ENCODE results near the gene UTS2R.

The UTS2R gene

GRCh38 chr17:82367724-82368524 lies 3.6 kb upstream of the UTS2R start (continued):
- no peak for TF ChIP-seq ZNF202 (tag by site-specific recombination; IDR thresholded peaks at IDR 0.05; ENCODE audit: borderline replicate concordance)
- no peak; the same call in 1 of the 2 replicates for TF ChIP-seq PATZ1 (tag by site-specific recombination; IDR thresholded peaks at IDR 0.05)
- no peak; the same call in 1 of the 2 replicates for TF ChIP-seq KLF1 (tag by site-specific recombination; IDR thresholded peaks at IDR 0.05)
- TF ChIP-seq ZNF302 (tag by site-specific recombination; IDR thresholded peaks at IDR 0.05; ENCODE audit: low read depth) = no peak
- TF ChIP-seq OSR2 (tag by site-specific recombination; IDR thresholded peaks at IDR 0.05) = no peak
- no peak for TF ChIP-seq HOXD13 (CRISPR knock-in tag; IDR thresholded peaks at IDR 0.05; ENCODE audit: borderline replicate concordance)
- no peak for TF ChIP-seq ZIC2 (tag by site-specific recombination; IDR thresholded peaks at IDR 0.05)
- no peak for TF ChIP-seq ZNF548 (tag by site-specific recombination; IDR thresholded peaks at IDR 0.05)
- no peak for TF ChIP-seq ZNF654 (tag by site-specific recombination; IDR thresholded peaks at IDR 0.05; ENCODE audit: low read depth)
- no peak for TF ChIP-seq GLI4 (tag by site-specific recombination; IDR thresholded peaks at IDR 0.05)
- peak; percentile 31 for TF ChIP-seq ZNF518A (tag by site-specific recombination; conservative IDR thresholded peaks at IDR 0.05; ENCODE audit: low read depth)
- no peak for TF ChIP-seq MZF1 (tag by site-specific recombination; IDR thresholded peaks at IDR 0.05; ENCODE audit: borderline replicate concordance)
- TF ChIP-seq ZBTB21 (tag by site-specific recombination; IDR thresholded peaks at IDR 0.05) = no peak
- no peak for TF ChIP-seq ZNF335 (tag by site-specific recombination; conservative IDR thresholded peaks at IDR 0.05)
- no peak for TF ChIP-seq OVOL3 (tag by site-specific recombination; IDR thresholded peaks at IDR 0.05)
- no peak for TF ChIP-seq ZNF239 (tag by site-specific recombination; IDR thresholded peaks at IDR 0.05)
- no peak for TF ChIP-seq MEIS1 (CRISPR knock-in tag; IDR thresholded peaks at IDR 0.05; ENCODE audit: borderline replicate concordance)
- TF ChIP-seq ZNF677 (tag by site-specific recombination; IDR thresholded peaks at IDR 0.05) = no peak
- no peak for TF ChIP-seq REST (tag by site-specific recombination; IDR thresholded peaks at IDR 0.05)
- TF ChIP-seq ZNF211 (tag by site-specific recombination; IDR thresholded peaks at IDR 0.05; ENCODE audit: low read depth) = no peak
- no peak for TF ChIP-seq ZNF48 (tag by site-specific recombination; IDR thresholded peaks at IDR 0.05)
- peak; percentile 88 for TF ChIP-seq SETDB1 (IDR thresholded peaks at IDR 0.05; ENCODE audit: insufficient read length, low read length)
- TF ChIP-seq ZNF274 (IDR thresholded peaks at IDR 0.05; ENCODE audit: low read length) = no peak
- no peak for TF ChIP-seq ZNF274 (tag by site-specific recombination; IDR thresholded peaks at IDR 0.05; ENCODE audit: borderline replicate concordance)
- no peak for TF ChIP-seq ZNF223 (tag by site-specific recombination; IDR thresholded peaks at IDR 0.05)
- TF ChIP-seq ZNF701 (tag by site-specific recombination; IDR thresholded peaks at IDR 0.05) = no peak
- no peak for TF ChIP-seq ZNF16 (tag by site-specific recombination; IDR thresholded peaks at IDR 0.05; ENCODE audit: low read depth)
- TF ChIP-seq ZBTB44 (tag by site-specific recombination; IDR thresholded peaks at IDR 0.05) = peak; percentile 71; the same call in 1 of the 2 replicates
- TF ChIP-seq KLF8 (tag by site-specific recombination; IDR thresholded peaks at IDR 0.05) = no peak
